NCI-H774 (cell line): ENCODE results near the gene CREG1.

Experiments
- DNase-seq: peaks from one replicate; lab custom pipeline; 2025; lab: John Stamatoyannopoulos, UW

CREG1 gene

GRCh38 chr1:167503626-167504466 lies 49.7 kb downstream of the CREG1 start:
- DNase-seq: no peak

- no peak for DNase-seq
These were observed 50.7 kb downstream of the CREG1 start for GRCh38 chr1:167502719-167503462.

GRCh38 chr1:167502192-167502551 lies 51.4 kb downstream of the CREG1 start:
- no peak for DNase-seq

GRCh38 chr1:167501515-167502191 lies 51.9 kb downstream of the CREG1 start:
- no peak for DNase-seq

- no peak for DNase-seq
These were observed 53.2 kb downstream of the CREG1 start for GRCh38 chr1:167500283-167500860.

- DNase-seq: no peak
These were observed 53.9 kb downstream of the CREG1 start for GRCh38 chr1:167499664-167500101.

- DNase-seq: no peak
These were observed 54.5 kb downstream of the CREG1 start for GRCh38 chr1:167499106-167499505.

- DNase-seq: no peak
These were observed 56.6 kb downstream of the CREG1 start for GRCh38 chr1:167496797-167497619.

- no peak for DNase-seq
These were observed 60.2 kb downstream of the CREG1 start for GRCh38 chr1:167493372-167493771.

- DNase-seq: no peak
These were observed 61.1 kb downstream of the CREG1 start for GRCh38 chr1:167492481-167492910.

GRCh38 chr1:167491586-167492461 lies 61.7 kb downstream of the CREG1 start:
- DNase-seq: no peak
